GM10266 (cell line): ENCODE measurements around the gene ANGPTL3.
"Not testable (repeated sequence)": the region's sequence is repeated elsewhere in the genome, so short reads cannot be mapped to it uniquely, and the experiment has no call there.

Experiments
- DNase-seq: peaks from one replicate; pipeline ENCODE4 v3.0.0; 2012; ENCODE audit errors: extremely low spot score
- TF ChIP-seq, protein P1 (sequence below): IDR thresholded peaks from 2 replicates; pipeline ENCODE4 v1.5.1; 2012; ENCODE audit warnings: mild to moderate bottlenecking, low read depth; ENCODE audit not compliant: control insufficient read depth, insufficient read depth; ENCODE audit errors: missing control alignments

ANGPTL3 gene

DNA sequence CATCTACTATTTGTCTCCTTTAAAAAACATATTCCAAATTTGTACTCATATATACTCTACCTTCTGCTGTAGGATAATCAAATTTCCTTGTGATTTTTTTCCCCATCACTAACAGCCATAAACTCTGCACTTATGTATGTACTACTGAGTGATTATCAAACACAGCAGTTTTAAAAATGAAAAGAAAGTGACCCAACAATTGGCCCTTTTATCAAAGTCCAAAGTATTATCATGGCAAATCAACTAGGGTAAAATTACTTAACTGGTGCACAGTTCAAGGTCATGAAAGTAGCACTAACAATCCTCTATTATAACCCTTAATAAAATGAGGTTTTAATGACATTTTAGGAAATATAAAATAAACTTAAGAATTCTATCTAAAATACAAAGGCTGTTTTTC, 11.6 kb downstream of the ANGPTL3 start:
- TF ChIP-seq, protein P1, sequence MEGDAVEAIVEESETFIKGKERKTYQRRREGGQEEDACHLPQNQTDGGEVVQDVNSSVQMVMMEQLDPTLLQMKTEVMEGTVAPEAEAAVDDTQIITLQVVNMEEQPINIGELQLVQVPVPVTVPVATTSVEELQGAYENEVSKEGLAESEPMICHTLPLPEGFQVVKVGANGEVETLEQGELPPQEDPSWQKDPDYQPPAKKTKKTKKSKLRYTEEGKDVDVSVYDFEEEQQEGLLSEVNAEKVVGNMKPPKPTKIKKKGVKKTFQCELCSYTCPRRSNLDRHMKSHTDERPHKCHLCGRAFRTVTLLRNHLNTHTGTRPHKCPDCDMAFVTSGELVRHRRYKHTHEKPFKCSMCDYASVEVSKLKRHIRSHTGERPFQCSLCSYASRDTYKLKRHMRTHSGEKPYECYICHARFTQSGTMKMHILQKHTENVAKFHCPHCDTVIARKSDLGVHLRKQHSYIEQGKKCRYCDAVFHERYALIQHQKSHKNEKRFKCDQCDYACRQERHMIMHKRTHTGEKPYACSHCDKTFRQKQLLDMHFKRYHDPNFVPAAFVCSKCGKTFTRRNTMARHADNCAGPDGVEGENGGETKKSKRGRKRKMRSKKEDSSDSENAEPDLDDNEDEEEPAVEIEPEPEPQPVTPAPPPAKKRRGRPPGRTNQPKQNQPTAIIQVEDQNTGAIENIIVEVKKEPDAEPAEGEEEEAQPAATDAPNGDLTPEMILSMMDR = no peak

DNA sequence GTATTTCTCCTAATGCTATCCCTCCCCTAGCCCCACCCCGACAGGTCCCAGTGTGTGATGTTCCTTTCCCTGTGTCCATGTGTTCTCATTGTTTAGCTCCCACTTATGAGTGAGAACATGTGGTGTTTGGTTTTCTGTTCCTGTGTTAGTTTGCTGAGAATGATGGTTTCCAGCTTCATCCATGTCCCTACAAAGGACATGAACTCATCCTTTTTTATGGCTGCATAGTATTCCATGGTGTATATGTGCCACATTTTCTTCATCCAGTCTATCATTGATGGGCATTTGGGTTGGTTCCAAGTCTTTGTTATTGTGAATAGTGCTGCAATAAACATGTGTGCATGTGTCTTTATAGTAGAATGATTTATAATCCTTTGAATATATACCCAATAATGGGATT, 13.3 kb downstream of the ANGPTL3 start:
- not testable (repeated sequence) for DNase-seq

More for the DNA sequence above, 11.6 kb downstream of the ANGPTL3 start:
- DNase-seq = no peak

DNA sequence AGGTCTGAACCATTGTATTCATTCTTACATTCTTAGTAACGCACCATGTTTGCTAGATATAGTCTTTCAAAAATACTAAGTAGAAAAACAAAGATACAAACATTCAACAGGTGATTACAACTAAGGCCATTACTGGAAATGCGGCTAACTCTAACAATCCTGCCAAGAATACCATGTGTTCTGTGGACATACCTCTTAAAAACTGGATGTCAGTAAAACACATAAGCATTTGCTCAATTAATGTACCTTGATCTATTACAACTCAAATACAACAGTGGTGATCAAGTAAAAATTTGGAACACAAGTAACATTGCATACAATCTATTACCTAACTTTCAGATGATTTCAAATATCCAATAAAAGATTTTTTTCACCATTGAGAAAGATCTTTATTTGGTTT, 15.4 kb downstream of the ANGPTL3 start:
- DNase-seq = no peak
- TF ChIP-seq, protein P1 = no peak

DNA sequence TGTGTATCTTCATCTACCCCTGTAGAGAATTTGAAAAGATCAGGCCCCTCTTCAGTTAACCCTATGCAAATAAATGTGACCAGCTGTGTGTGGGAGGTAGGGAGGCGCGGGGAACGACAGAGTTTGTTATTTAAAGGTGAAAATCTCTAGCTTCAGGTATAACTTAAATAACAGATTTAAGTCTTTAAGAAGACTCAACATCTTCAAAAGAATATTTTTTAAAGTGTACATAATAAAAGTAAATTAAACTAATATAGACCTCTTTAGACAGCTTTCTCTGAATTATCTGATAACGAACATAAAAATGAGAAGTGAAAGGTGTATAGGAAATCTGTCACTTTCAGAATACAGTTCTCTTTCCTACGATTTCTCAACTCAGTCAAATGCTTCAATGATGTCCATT, 16.0 kb downstream of the ANGPTL3 start:
- no peak for DNase-seq
- TF ChIP-seq, protein P1 = no peak

DNA sequence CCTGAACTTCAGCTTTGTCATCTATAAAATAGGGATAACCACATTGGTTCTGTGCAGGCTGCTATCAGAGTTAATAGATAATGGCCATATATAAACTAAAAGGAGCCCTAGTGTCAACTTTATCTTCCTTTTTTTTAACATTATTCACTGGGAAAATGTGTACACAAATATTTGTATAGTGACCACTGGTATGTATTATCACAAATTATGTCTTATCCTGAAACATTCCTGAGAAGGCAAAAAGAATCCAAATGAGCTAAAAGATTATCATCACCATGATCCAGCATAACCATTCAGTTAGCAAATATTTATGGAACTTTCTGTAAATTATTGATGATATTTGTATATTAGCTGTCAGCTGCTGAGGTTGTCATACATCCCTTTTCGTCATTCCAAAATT, 16.6 kb downstream of the ANGPTL3 start:
- no peak for DNase-seq

DNA sequence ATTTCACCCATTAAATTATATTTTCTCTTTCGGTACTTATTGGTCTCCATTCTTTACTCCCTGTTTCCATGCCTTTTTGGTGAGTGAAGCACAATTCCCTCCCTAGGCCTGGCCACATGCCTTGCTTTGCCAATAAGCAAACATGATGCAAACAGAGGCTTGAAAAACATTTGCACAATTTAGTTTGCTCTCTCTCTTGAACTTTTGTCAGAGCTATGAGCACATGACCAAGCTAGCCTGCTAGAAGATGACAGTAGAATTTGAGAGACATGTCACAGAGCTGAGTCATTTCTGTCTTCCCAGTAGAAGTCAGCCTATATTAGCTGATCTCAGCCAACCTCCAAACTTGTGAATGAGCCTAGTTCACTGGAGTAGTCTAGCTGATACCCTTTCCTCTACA, 24.6 kb downstream of the ANGPTL3 start:
- TF ChIP-seq, protein P1 = no peak
- DNase-seq = peak; percentile 45

More for the DNA sequence above, 16.6 kb downstream of the ANGPTL3 start:
- TF ChIP-seq, protein P1 = no peak

DNA sequence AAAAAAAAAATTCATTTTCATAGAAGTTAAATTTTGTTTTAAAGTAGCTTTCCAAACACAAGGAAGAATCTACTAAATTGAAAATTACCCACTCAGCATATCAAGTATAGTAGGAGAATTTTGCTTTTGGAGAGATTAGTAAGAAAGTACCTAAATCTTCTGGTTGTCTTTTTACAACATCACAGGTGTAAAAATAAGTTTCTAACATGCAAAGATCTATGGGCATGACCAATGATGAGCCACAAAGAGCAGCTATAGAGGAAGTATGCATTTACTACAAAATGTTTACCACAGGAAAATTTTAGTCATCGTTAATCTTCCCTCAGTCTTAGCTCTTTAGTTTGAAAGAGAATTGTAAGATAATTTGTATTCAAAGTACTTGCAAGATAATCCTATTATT, 28.1 kb downstream of the ANGPTL3 start:
- DNase-seq = peak; percentile 19
- TF ChIP-seq, protein P1 = no peak

DNA sequence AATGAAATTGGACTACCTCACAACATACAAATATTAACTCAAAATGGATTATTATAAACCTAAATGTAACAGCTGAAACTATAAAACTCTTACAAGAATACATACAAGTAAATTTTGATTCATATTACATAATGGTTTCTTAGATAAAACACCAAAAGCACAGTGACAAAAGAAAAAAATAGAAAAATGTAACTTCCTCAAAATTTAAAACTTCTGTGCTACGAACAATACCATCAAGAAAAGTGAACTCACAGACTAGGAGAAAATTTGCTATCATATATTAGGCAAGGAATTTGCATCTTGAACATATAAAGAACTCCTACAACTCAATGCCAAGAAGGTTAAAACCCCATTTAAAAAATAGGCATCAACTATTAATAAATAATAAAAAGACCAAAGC, 31.2 kb downstream of the ANGPTL3 start:
- DNase-seq = no peak

More for the DNA sequence above, 31.2 kb downstream of the ANGPTL3 start:
- TF ChIP-seq, protein P1 = no peak
